Panc1 (cell line): Measurements from ENCODE around the gene ZBTB4. TPM values are rescaled to one million over a fixed set of nuclear protein-coding genes. Genes with fewer than 3 reads are reported as not detected.

Experiments
- ATAC-seq: fragments of 200-7000 bp; cut with Tn5 transposase; 2 replicates; pipeline ENCODE4 v1.9.1; 2020; ENCODE audit warnings: mild to moderate bottlenecking, moderate library complexity
- BruUV-seq: library from RNA; stranded (reverse); fragments of 400-500 nt; replicated peaks from 2 replicates; lab custom pipeline; 2021; lab: Mats Ljungman, UMichigan
- CTCF ChIA-PET: fragments of 300-600 bp; sonication (Branson Sonifier 250); formaldehyde crosslinking; loops from one replicate; lab custom pipeline; 2022; ENCODE audit warnings: antibody characterized with exemption; lab: Charles Lee
- POLR2A ChIA-PET: fragments of 300-600 bp; sonication (Branson Sonifier 250); formaldehyde crosslinking; loops from one replicate; lab custom pipeline; 2022; ENCODE audit warnings: antibody characterized with exemption; lab: Charles Lee
- DNase-seq: peaks from one replicate; pipeline ENCODE4 v3.0.0-alpha.2; 2010; ENCODE audit warnings: low read depth, low spot score
- H3K27ac ChIP-seq: 2 replicates; pipeline ENCODE4 v1.5.1; 2011; ENCODE audit warnings: mild to moderate bottlenecking, low read length, inconsistent platforms
- H3K27me3 ChIP-seq: fragments of 200-500 bp; sonication (Bioruptor generic); 2 replicates; pipeline ENCODE4 v1.6.0; 2014; ENCODE audit warnings: low read length, inconsistent platforms; ENCODE audit not compliant: control insufficient read depth, insufficient read depth
- H3K36me3 ChIP-seq: fragments of 200-500 bp; sonication (Bioruptor generic); 2 replicates; pipeline ENCODE4 v1.5.1; 2014; ENCODE audit warnings: inconsistent platforms, mild to moderate bottlenecking, low read length, moderate library complexity; ENCODE audit not compliant: control insufficient read depth, insufficient read depth
- H3K4me1 ChIP-seq: 2 replicates; pipeline ENCODE4 v1.5.1; 2011; ENCODE audit warnings: inconsistent platforms, mild to moderate bottlenecking, low read length, moderate library complexity; ENCODE audit not compliant: control insufficient read depth, insufficient read depth
- H3K4me3 ChIP-seq, 2 experiments: 2 replicates each; pipeline ENCODE4 v1.5.1; 2011 to 2012; ENCODE audit warnings: low read depth in 2 of 2, low read length in 2 of 2, mild to moderate bottlenecking in 2 of 2, inconsistent platforms in 1 of 2, moderate library complexity in 1 of 2
- H3K9me3 ChIP-seq: fragments of 200-500 bp; sonication (Bioruptor generic); 2 replicates; pipeline ENCODE4 v1.5.1; 2014; ENCODE audit warnings: low read depth, mild to moderate bottlenecking, inconsistent platforms, low read length, moderate library complexity; ENCODE audit not compliant: control insufficient read depth, insufficient read depth
- CTCF ChIP-seq: fragments of 450-650 bp; IDR thresholded peaks from 2 replicates; pipeline ENCODE4 v1.5.1; 2017; ENCODE audit warnings: mild to moderate bottlenecking
- POLR2AphosphoS5 ChIP-seq: IDR thresholded peaks from 2 replicates; pipeline ENCODE4 v1.6.1; 2012; ENCODE audit warnings: mild to moderate bottlenecking, low read depth, low read length, moderate library complexity
- REST ChIP-seq, 2 experiments: IDR thresholded peaks; 2 replicates each; pipeline ENCODE4 v1.6.1; 2011 to 2012; ENCODE audit warnings: low read depth in 2 of 2, control low read depth in 1 of 2, low read length in 1 of 2, mild to moderate bottlenecking in 1 of 2, moderate library complexity in 1 of 2; ENCODE audit not compliant: insufficient read depth in 1 of 2
- SIN3A ChIP-seq: IDR thresholded peaks from 2 replicates; pipeline ENCODE4 v1.6.1; 2012; ENCODE audit warnings: low read depth, mild to moderate bottlenecking, low read length, moderate library complexity, borderline replicate concordance; ENCODE audit not compliant: insufficient read depth
- TCF7L2 ChIP-seq: IDR thresholded peaks from 2 replicates; pipeline ENCODE4 v1.6.1; 2011; ENCODE audit warnings: mild to moderate bottlenecking, low read depth, low read length, inconsistent platforms
- in situ Hi-C: cut with HindIII; loops from 2 replicates; pipeline ENCODE4 v1.10.0; 2016; ENCODE audit warnings: low sequenced_read_pairs, low pct_unique_long_range_greater_than_20kb
- intact Hi-C: fragments of 100-400 bp; cut with micrococcal nuclease; formaldehyde crosslinking; loops from one replicate; pipeline ENCODE4 v1.10.0; 2022; ENCODE audit not compliant: unreplicated experiment
- total RNA-seq: library from RNA; stranded (reverse); gene quantifications from one replicate; pipeline ENCODE4 v1.2.1, GENCODE V29; 2021; ENCODE audit not compliant: unreplicated experiment

The ZBTB4 gene
- total RNA-seq, 1 experiment from 2014 or later, result 24.9 TPM

- CTCF ChIA-PET, result no interaction called here
- POLR2A ChIA-PET, result interaction anchor here (0.5 to 0.6 kb wide), 2 partner anchors 34 to 45 kb away, joined by 4 to 18 read pairs; partner anchors contain the start of gene POLR2A
- in situ Hi-C loops (no loop called here), intact Hi-C loops (loop anchor here (10.0 kb wide), 1 partner anchor 84 kb away; the partner anchor contains the start of genes KCTD11 and TMEM95)
- BruUV-seq, result no TSS peak
- peak overlapping the region in 1 of 2 experiments; percentile 51; a peak in 1 of 4 replicates for H3K4me3 ChIP-seq
- no peaks in the 10 kb centered on the region for H3K27me3 ChIP-seq
- H3K27ac ChIP-seq, result no peak overlapping the region
- no peak for ATAC-seq
- no peaks in the 10 kb centered on the region for H3K36me3 ChIP-seq
- H3K4me1 ChIP-seq, result peaks cover 12% of the 10 kb centered on the region
- TF ChIP-seq TCF7L2, result no peak
- TF ChIP-seq REST (IDR thresholded peaks at IDR 0.05; ENCODE audit: insufficient read depth in 1 of 2, low read depth in 2 of 2, low read length in 1 of 2), result no peak
- TF ChIP-seq POLR2AphosphoS5, result no peak
- TF ChIP-seq SIN3A, result no peak
- TF ChIP-seq CTCF, result no peak
- DNase-seq, result no peak
- H3K9me3 ChIP-seq, result no peaks in the 10 kb centered on the region
Observed at GRCh38 chr17:7438656-7439460, 40.6 kb downstream of the ZBTB4 start.

- no TSS peak for BruUV-seq
- H3K4me1 ChIP-seq, result peaks cover 12% of the 10 kb centered on the region
- in situ Hi-C loops (no loop called here), intact Hi-C loops (loop anchor here (10.0 kb wide), 1 partner anchor 83 kb away; the partner anchor contains the start of genes KCTD11 and TMEM95)
- no peaks in the 10 kb centered on the region for H3K27me3 ChIP-seq
- no peaks in the 10 kb centered on the region for H3K36me3 ChIP-seq
- POLR2A ChIA-PET, result interaction anchor here (0.5 kb wide), 1 partner anchor 35 kb away, joined by 18 read pairs; no protein-coding TSS in a partner anchor
- CTCF ChIA-PET, result no interaction called here
- H3K9me3 ChIP-seq, result no peaks in the 10 kb centered on the region
- ATAC-seq (no peak), DNase-seq (no peak)
- TF ChIP-seq REST (IDR thresholded peaks at IDR 0.05; ENCODE audit: insufficient read depth in 1 of 2, low read depth in 2 of 2, low read length in 1 of 2) (no peak), CTCF (no peak), POLR2AphosphoS5 (no peak), SIN3A (no peak), TCF7L2 (no peak)
- no peak overlapping the region for H3K27ac ChIP-seq
- H3K4me3 ChIP-seq, result no peak overlapping the region
Observed at GRCh38 chr17:7437950-7438614, 41.3 kb downstream of the ZBTB4 start.
